Measurements from ENCODE around the gene LPCAT3.
"Not testable (repeated sequence)": the region's sequence is repeated elsewhere in the genome, so short reads cannot be mapped to it uniquely, and the experiment has no call there.

DNA sequence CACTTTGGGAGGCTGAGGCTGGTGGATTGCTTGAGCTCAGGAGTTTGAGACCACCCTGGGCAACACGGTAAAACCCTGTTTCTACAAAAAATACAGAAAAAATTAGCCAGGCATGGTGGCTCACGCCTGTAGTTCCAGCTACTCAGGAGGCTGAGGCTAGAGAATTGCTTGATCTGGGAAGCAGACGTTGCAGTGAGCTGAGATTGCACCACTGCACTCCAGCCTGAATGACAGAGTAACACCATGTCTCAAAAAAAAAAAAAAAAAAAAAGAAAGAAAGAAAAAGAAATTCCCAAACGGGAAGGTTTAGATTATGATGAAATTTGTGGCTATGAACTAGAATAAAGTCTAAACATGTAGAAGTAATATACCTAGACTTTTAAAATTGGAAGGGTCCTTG is 6.9 kb downstream of the LPCAT3 start:
- TF ChIP-seq, protein P1, sequence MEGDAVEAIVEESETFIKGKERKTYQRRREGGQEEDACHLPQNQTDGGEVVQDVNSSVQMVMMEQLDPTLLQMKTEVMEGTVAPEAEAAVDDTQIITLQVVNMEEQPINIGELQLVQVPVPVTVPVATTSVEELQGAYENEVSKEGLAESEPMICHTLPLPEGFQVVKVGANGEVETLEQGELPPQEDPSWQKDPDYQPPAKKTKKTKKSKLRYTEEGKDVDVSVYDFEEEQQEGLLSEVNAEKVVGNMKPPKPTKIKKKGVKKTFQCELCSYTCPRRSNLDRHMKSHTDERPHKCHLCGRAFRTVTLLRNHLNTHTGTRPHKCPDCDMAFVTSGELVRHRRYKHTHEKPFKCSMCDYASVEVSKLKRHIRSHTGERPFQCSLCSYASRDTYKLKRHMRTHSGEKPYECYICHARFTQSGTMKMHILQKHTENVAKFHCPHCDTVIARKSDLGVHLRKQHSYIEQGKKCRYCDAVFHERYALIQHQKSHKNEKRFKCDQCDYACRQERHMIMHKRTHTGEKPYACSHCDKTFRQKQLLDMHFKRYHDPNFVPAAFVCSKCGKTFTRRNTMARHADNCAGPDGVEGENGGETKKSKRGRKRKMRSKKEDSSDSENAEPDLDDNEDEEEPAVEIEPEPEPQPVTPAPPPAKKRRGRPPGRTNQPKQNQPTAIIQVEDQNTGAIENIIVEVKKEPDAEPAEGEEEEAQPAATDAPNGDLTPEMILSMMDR (IDR thresholded peaks at IDR 0.05) = not testable (repeated sequence)
- TF ChIP-seq POLR2A (IDR thresholded peaks at IDR 0.05) = not testable (repeated sequence)
